Suprapubic skin (tissue), 4 donors: ENCODE measurements around the gene POR. TPM values are rescaled to one million over a fixed set of nuclear protein-coding genes. Genes with fewer than 3 reads are reported as not detected.

ENCODE experiments used
- DNase-seq, 2 donors: peaks; one replicate each; pipeline ENCODE4 v3.0.0-alpha.2; 2019; ENCODE audit warnings: low spot score in 2 of 2
- H3K27ac ChIP-seq: fragments of 200-600 bp; sonication (generic); one replicate; pipeline ENCODE4 v1.5.1; 2019
- H3K27me3 ChIP-seq: fragments of 200-600 bp; sonication (generic); one replicate; pipeline ENCODE4 v1.5.1; 2019
- H3K36me3 ChIP-seq: fragments of 200-600 bp; sonication (generic); one replicate; pipeline ENCODE4 v1.5.1; 2019
- H3K4me1 ChIP-seq: fragments of 200-600 bp; sonication (generic); one replicate; pipeline ENCODE4 v1.5.1; 2019
- H3K4me3 ChIP-seq: fragments of 200-600 bp; sonication (generic); one replicate; pipeline ENCODE4 v1.5.1; 2019; ENCODE audit warnings: mild to moderate bottlenecking
- H3K9me3 ChIP-seq: fragments of 200-600 bp; sonication (generic); one replicate; pipeline ENCODE4 v1.5.1; 2019
- EP300 ChIP-seq: sonication (generic); formaldehyde crosslinking; IDR thresholded peaks from one replicate; pipeline ENCODE4 v1.6.1; 2017; ENCODE audit warnings: antibody characterized with exemption
- POLR2A ChIP-seq, 2 donors: fragments of 450-650 bp; IDR thresholded peaks; one replicate each; pipeline ENCODE4 v1.6.1; 2017; ENCODE audit warnings: antibody characterized with exemption in 2 of 2, mild to moderate bottlenecking in 2 of 2, moderate library complexity in 2 of 2
- POLR2AphosphoS5 ChIP-seq, 3 donors: sonication (generic); formaldehyde crosslinking; IDR thresholded peaks; one replicate each; pipeline ENCODE4 v1.6.1; 2017; ENCODE audit warnings: antibody characterized with exemption in 3 of 3
- WGBS: methylation state at CpG from one replicate; pipeline ENCODE4 v1.1.5; 2018; 5-methylcytosine and 5-hydroxymethylcytosine counted together
- total RNA-seq, 4 donors: library from RNA; depleted of rRNA; stranded (reverse); fragments of >200 nt; gene quantifications; one replicate each; pipeline ENCODE4 v1.1.0, GENCODE V29; 2016
- TF ChIP-seq, protein P1 (sequence below), 2 donors: fragments of 200-600 bp in 1 of 2; fragments of 450-650 bp in 1 of 2; sonication (generic) in 1 of 2; IDR thresholded peaks; one replicate each; pipeline ENCODE4 v1.5.1; 2016 to 2019; ENCODE audit warnings: antibody characterized with exemption in 2 of 2, mild to moderate bottlenecking in 1 of 2, moderate library complexity in 1 of 2

The POR gene
- total RNA-seq, 4 donors from 2014 or later: 85.8 to 112 (median 91.8) TPM

DNA sequence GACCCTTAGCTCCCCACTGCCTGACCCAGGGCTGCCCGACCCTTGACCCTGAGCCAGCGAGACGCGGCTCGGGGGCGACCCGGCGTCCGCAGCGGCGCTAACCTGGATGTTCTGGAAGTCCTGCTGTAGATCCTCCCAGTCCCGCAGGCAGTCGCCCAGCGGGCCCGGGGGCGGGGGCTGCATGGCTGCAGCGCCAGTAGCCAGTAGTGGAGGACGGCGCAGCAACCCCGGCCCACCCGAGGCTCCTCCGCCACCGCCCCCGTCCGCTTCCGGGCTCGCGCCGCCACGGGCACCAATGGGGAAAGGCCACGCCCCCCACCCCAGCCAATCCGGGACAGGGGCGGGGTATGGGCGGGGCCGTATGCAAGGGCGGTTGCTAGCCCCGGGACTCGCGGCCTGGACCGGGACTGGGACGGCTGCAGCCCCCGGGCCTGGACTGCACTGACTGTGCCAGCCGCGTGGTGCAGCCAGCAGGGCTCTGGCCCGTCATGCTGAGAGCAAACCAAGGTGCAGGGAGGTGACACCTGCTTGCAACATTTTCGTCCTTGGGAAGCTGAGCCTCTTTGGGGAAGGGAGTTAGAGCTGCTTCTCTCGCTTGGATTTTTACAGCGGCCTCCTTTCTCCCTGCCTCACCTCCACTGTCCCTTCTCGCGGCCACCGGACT is 79.6 kb downstream of the POR start, which contains the start of gene TMEM120A:
Gene TMEM120A (minus strand): TSS at position 208 of the 664 bp plus-strand sequence. CDS start 25 bp downstream, at position 183.
- peak; percentile 97 to 98 for DNase-seq
- TF ChIP-seq EP300 (no peak), POLR2A (IDR thresholded peaks at IDR 0.05) (peak in 1 of 2 donors; percentile 61), POLR2AphosphoS5 (IDR thresholded peaks at IDR 0.05) (peak in 2 of 3 donors; percentile 3 to 45)
- TF ChIP-seq, protein P1, sequence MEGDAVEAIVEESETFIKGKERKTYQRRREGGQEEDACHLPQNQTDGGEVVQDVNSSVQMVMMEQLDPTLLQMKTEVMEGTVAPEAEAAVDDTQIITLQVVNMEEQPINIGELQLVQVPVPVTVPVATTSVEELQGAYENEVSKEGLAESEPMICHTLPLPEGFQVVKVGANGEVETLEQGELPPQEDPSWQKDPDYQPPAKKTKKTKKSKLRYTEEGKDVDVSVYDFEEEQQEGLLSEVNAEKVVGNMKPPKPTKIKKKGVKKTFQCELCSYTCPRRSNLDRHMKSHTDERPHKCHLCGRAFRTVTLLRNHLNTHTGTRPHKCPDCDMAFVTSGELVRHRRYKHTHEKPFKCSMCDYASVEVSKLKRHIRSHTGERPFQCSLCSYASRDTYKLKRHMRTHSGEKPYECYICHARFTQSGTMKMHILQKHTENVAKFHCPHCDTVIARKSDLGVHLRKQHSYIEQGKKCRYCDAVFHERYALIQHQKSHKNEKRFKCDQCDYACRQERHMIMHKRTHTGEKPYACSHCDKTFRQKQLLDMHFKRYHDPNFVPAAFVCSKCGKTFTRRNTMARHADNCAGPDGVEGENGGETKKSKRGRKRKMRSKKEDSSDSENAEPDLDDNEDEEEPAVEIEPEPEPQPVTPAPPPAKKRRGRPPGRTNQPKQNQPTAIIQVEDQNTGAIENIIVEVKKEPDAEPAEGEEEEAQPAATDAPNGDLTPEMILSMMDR (IDR thresholded peaks at IDR 0.05): peak in 1 of 2 donors; percentile 24
- H3K27ac ChIP-seq: peak within 1 kb of the TSS; percentile 90
- 12% methylated on average over 13 of the region's 51 CpGs for WGBS
- peak within 1 kb of the TSS; percentile 78 for H3K4me3 ChIP-seq
- no peaks in the 10 kb centered on the region for H3K9me3 ChIP-seq
- H3K4me1 ChIP-seq: peaks cover 40% of the 10 kb centered on the region
- H3K36me3 ChIP-seq: no peaks in the 10 kb centered on the region
- H3K27me3 ChIP-seq: no peaks in the 10 kb centered on the region

DNA sequence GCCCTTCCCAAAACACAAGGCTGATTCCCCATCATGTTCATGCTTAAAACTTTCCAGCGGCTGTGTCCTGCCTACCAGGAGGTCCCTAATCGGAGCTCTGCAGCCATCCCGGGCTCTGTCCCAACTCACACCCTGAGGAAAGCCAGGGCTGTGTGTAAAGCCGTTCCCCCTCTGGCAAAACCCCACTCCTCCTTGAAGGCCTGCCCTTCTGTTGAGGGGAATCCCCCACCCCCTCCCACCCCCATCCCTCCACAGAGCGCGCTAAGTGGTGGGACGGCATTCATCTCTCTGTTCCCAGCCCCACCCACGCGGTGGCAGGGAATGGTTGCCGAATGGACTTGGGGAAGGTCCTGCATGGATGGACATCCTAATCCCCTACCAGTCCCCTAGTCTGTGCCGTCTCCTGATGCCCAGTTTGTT is 80.1 kb downstream of the POR start:
- peak overlapping the region; percentile 78 for H3K4me3 ChIP-seq
- peak in 1 of 2 donors; percentile 69 for DNase-seq
- TF ChIP-seq POLR2AphosphoS5 (IDR thresholded peaks at IDR 0.05) (no peak), POLR2A (IDR thresholded peaks at IDR 0.05) (no peak), EP300 (no peak)
- TF ChIP-seq, protein P1 (IDR thresholded peaks at IDR 0.05): no peak
- no peaks in the 10 kb centered on the region for H3K36me3 ChIP-seq
- no peaks in the 10 kb centered on the region for H3K27me3 ChIP-seq
- H3K27ac ChIP-seq: peak overlapping the region; percentile 90
- peaks cover 34% of the 10 kb centered on the region for H3K4me1 ChIP-seq
- no peaks in the 10 kb centered on the region for H3K9me3 ChIP-seq
- 58% methylated on average over 11 of the region's 11 CpGs for WGBS

DNA sequence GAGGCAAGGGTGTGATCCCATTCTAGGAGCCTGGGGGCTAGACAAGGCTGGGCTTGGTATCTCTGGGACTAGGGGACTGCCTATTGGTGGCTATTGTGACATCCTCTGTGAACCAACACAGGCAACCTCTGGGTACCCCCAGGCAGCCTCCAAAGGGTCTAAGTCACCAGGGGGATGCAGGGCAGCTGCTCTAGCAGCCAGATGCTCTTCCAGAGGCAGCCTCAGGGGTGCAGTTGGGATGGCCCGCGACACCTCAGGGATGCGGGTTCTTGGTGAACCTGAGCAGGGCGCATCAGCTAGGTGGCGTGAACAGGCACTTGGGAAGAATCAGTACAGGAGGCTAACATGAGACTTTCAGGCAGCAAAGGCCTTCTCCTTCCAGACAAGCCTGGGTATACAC is 81.0 kb downstream of the POR start:
- no peaks in the 10 kb centered on the region for H3K36me3 ChIP-seq
- no peaks in the 10 kb centered on the region for H3K27me3 ChIP-seq
- peaks cover 30% of the 10 kb centered on the region for H3K4me1 ChIP-seq
- TF ChIP-seq, protein P1 (IDR thresholded peaks at IDR 0.05): no peak
- TF ChIP-seq POLR2AphosphoS5 (IDR thresholded peaks at IDR 0.05) (no peak), EP300 (no peak), POLR2A (IDR thresholded peaks at IDR 0.05) (no peak)
- H3K9me3 ChIP-seq: no peaks in the 10 kb centered on the region
- H3K4me3 ChIP-seq: no peak overlapping the region
- H3K27ac ChIP-seq: no peak overlapping the region
- WGBS: 96% methylated on average over 5 of the region's 5 CpGs
- peak in 1 of 2 donors; percentile 56 for DNase-seq

DNA sequence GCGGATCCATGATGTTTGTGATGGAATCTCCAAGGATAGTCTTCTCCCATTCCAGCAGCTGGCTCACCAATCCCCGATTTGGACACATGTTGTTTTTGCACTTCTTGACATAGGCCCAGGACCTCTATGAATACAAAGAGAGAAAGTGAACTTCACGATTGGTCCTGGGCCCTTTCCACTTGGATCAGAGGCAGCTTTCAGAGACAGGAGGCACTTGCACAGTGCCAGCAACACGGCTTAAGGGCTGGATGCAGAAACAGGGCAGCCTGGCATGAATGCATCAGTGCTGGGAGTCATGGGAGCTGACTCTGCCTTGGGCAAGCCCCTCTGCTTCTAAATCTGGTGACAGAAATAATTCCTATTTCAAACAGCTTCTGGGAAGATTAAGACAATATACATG is 81.5 kb downstream of the POR start:
- Histone ChIP-seq H3K4me1 (peaks cover 27% of the 10 kb centered on the region), H3K9me3 (no peaks in the 10 kb centered on the region), H3K27ac (no peak overlapping the region), H3K27me3 (no peaks in the 10 kb centered on the region), H3K4me3 (no peak overlapping the region), H3K36me3 (peaks cover 3% of the 10 kb centered on the region)
- TF ChIP-seq POLR2AphosphoS5 (IDR thresholded peaks at IDR 0.05) (no peak), POLR2A (IDR thresholded peaks at IDR 0.05) (no peak), EP300 (no peak)
- TF ChIP-seq, protein P1 (IDR thresholded peaks at IDR 0.05): no peak
- no peak for DNase-seq
- WGBS: 56% methylated on average over 2 of the region's 4 CpGs

DNA sequence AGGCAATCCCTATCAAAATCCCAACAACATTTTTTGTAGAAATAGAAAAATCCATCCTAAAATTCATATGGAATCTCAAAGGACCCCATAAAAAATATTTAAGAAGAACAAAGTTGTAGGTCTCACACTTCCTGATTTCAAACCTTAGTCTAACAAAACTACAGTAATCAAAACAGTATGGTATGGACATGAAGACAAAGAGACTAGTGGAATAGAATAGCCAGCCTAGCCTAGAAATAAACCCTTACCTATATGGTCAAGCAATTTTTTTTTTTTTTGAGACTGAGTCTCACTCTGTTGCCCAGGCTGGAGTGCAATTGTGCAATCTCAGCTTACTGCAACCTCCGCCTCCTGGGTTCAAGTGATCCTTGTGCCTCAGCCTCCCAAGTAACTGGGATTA is 83.1 kb downstream of the POR start:
- DNase-seq: no peak
- Histone ChIP-seq H3K27ac (no peak overlapping the region), H3K4me1 (peaks cover 18% of the 10 kb centered on the region), H3K27me3 (no peaks in the 10 kb centered on the region), H3K9me3 (no peaks in the 10 kb centered on the region), H3K4me3 (no peak overlapping the region), H3K36me3 (peaks cover 3% of the 10 kb centered on the region)
- WGBS: 96% methylated on average over 1 of the region's 1 CpG
- no peak for TF ChIP-seq POLR2AphosphoS5 (IDR thresholded peaks at IDR 0.05)
- TF ChIP-seq, protein P1 (IDR thresholded peaks at IDR 0.05): no peak
- TF ChIP-seq EP300: no peak
- TF ChIP-seq POLR2A (IDR thresholded peaks at IDR 0.05): no peak
